NCI-H345 treated with DMSO at 0.1 percent for 48 hours (cell line): ENCODE results near the gene NBAS.
"Not testable (repeated sequence)": the region's sequence is repeated elsewhere in the genome, so short reads cannot be mapped to it uniquely, and the experiment has no call there.

Experiments
- DNase-seq: peaks from one replicate; lab custom pipeline; 2025; ENCODE audit not compliant: unreplicated experiment; lab: John Stamatoyannopoulos, UW

NBAS gene

GRCh38 chr2:15427987-15428386, 133.1 kb downstream of the NBAS start:
- DNase-seq = no peak

- DNase-seq = no peak
These were observed 134.5 kb downstream of the NBAS start for GRCh38 chr2:15426606-15427005.

GRCh38 chr2:15425712-15426111, 135.4 kb downstream of the NBAS start:
- no peak for DNase-seq

GRCh38 chr2:15421753-15422152, 139.4 kb downstream of the NBAS start:
- no peak for DNase-seq

- no peak for DNase-seq
These were observed 145.4 kb downstream of the NBAS start for GRCh38 chr2:15415748-15416147.

- DNase-seq = no peak
These were observed 148.4 kb downstream of the NBAS start for GRCh38 chr2:15412779-15413178.

- no peak for DNase-seq
These were observed 148.8 kb downstream of the NBAS start for GRCh38 chr2:15412309-15412708.

GRCh38 chr2:15410884-15411283, 150.2 kb downstream of the NBAS start:
- no peak for DNase-seq

- no peak for DNase-seq
These were observed 152.4 kb downstream of the NBAS start for GRCh38 chr2:15408759-15409158.

- DNase-seq = no peak
These were observed 153.5 kb downstream of the NBAS start for GRCh38 chr2:15407666-15408065.

- DNase-seq = not testable (repeated sequence)
These were observed 156.6 kb downstream of the NBAS start for GRCh38 chr2:15404511-15404910.

GRCh38 chr2:15400240-15400826, 160.8 kb downstream of the NBAS start:
- DNase-seq = no peak

- no peak for DNase-seq
These were observed 161.9 kb downstream of the NBAS start for GRCh38 chr2:15399241-15399640.

- DNase-seq = no peak
These were observed 169.4 kb downstream of the NBAS start for GRCh38 chr2:15391751-15392150.

GRCh38 chr2:15389895-15390294, 171.2 kb downstream of the NBAS start:
- no peak for DNase-seq

- no peak for DNase-seq
These were observed 171.8 kb downstream of the NBAS start for GRCh38 chr2:15389326-15389700.

GRCh38 chr2:15388406-15389325, 172.5 kb downstream of the NBAS start:
- no peak for DNase-seq

GRCh38 chr2:15385184-15385583, 175.9 kb downstream of the NBAS start:
- DNase-seq = no peak

- no peak for DNase-seq
These were observed 177.3 kb downstream of the NBAS start for GRCh38 chr2:15383695-15384350.

- DNase-seq = no peak
These were observed 182.8 kb downstream of the NBAS start for GRCh38 chr2:15378148-15378908.

GRCh38 chr2:15377202-15377601, 183.9 kb downstream of the NBAS start:
- DNase-seq = no peak
